GM10266 (cell line): Measurements from ENCODE around the gene NCAM1.

Experiments used
- DNase-seq: peaks from one replicate; pipeline ENCODE4 v3.0.0; 2012; ENCODE audit errors: extremely low spot score
- CTCF ChIP-seq: IDR thresholded peaks from 2 replicates; pipeline ENCODE4 v1.5.1; 2012; ENCODE audit warnings: mild to moderate bottlenecking, low read depth; ENCODE audit not compliant: control insufficient read depth, insufficient read depth; ENCODE audit errors: missing control alignments

Gene NCAM1

GRCh38 chr11:113317339-113317738 is 356.1 kb downstream of the NCAM1 start:
- TF ChIP-seq CTCF = no peak
- DNase-seq = no peak

- no peak for DNase-seq
- no peak for TF ChIP-seq CTCF
Measured at GRCh38 chr11:113319085-113319484, 357.9 kb downstream of the NCAM1 start.

GRCh38 chr11:113322158-113322557 is 360.9 kb downstream of the NCAM1 start:
- TF ChIP-seq CTCF = no peak
- no peak for DNase-seq

GRCh38 chr11:113324250-113324649 is 363.0 kb downstream of the NCAM1 start:
- no peak for DNase-seq
- no peak for TF ChIP-seq CTCF
